ENCODE results near the gene CDX1.
"Not testable (repeated sequence)": the region's sequence is repeated elsewhere in the genome, so short reads cannot be mapped to it uniquely, and the experiment has no call there.

CDX1 gene

GRCh38 chr5:150210644-150211043 lies 44.1 kb downstream of the CDX1 start:
- no peak for DNase-seq

GRCh38 chr5:150211156-150212030 lies 44.8 kb downstream of the CDX1 start:
- no peak for DNase-seq

- DNase-seq, result no peak
Measured at GRCh38 chr5:150213530-150213929, 47.0 kb downstream of the CDX1 start.

GRCh38 chr5:150214289-150214688 lies 47.7 kb downstream of the CDX1 start:
- no peak for DNase-seq

GRCh38 chr5:150215979-150216944 lies 49.7 kb downstream of the CDX1 start:
- DNase-seq, result no peak

GRCh38 chr5:150217038-150217437 lies 50.5 kb downstream of the CDX1 start:
- DNase-seq, result no peak

GRCh38 chr5:150217873-150218692 lies 51.5 kb downstream of the CDX1 start:
- DNase-seq, result peak; percentile 87 to 88

GRCh38 chr5:150218693-150219035 lies 52.1 kb downstream of the CDX1 start:
- DNase-seq, result no peak

GRCh38 chr5:150219142-150219541 lies 52.6 kb downstream of the CDX1 start:
- DNase-seq, result no peak

- no peak for DNase-seq
Measured at GRCh38 chr5:150219861-150220260, 53.3 kb downstream of the CDX1 start.

- no peak for DNase-seq
Measured at GRCh38 chr5:150221471-150221870, 54.9 kb downstream of the CDX1 start.

- no peak for DNase-seq
Measured at GRCh38 chr5:150222906-150223305, 56.3 kb downstream of the CDX1 start.

- no peak for DNase-seq
Measured at GRCh38 chr5:150223474-150223873, 56.9 kb downstream of the CDX1 start.

GRCh38 chr5:150224483-150225027 lies 58.0 kb downstream of the CDX1 start:
- DNase-seq, result no peak

GRCh38 chr5:150227036-150227435 lies 60.5 kb downstream of the CDX1 start:
- DNase-seq, result no peak

GRCh38 chr5:150227606-150228273 lies 61.2 kb downstream of the CDX1 start:
- no peak for DNase-seq

- DNase-seq, result no peak
Measured at GRCh38 chr5:150229571-150229970, 63.0 kb downstream of the CDX1 start.

GRCh38 chr5:150230842-150231241 lies 64.3 kb downstream of the CDX1 start:
- no peak for DNase-seq

- DNase-seq, result not testable (repeated sequence)
Measured at GRCh38 chr5:150233706-150234105, 67.1 kb downstream of the CDX1 start.
